Activated CD4-positive, alpha-beta T cell treated with anti-CD3 and anti-CD28 coated beads, Interleukin-2, Interleukin-4, amounts not matched to agents 100 ng/mL and 50 ng/mL, durations not matched to agents 16 hours and 8 hours (primary cell): ENCODE data around the gene C15orf61.

Source experiments
- DNase-seq: peaks from one replicate; pipeline ENCODE4 v3.0.0-alpha.2; 2020; ENCODE audit warnings: low spot score

C15orf61 gene

GRCh38 chr15:67521029-67521782, at the start of gene C15orf61:
TSS of gene C15orf61 (plus strand) at chr15:67521131. CDS start at chr15:67521249, 118 bp downstream.
- peak; percentile 82 for DNase-seq

GRCh38 chr15:67472957-67473356, 48.0 kb upstream of the C15orf61 start:
- no peak for DNase-seq

- DNase-seq, result no peak
These were observed 46.4 kb upstream of the C15orf61 start for GRCh38 chr15:67474405-67475110.

GRCh38 chr15:67479781-67480505, 41.0 kb upstream of the C15orf61 start:
- no peak for DNase-seq

- DNase-seq, result no peak
These were observed 40.2 kb upstream of the C15orf61 start for GRCh38 chr15:67480741-67481140.

- no peak for DNase-seq
These were observed 39.3 kb upstream of the C15orf61 start for GRCh38 chr15:67481680-67482079.

GRCh38 chr15:67495585-67495984, 25.3 kb upstream of the C15orf61 start:
- no peak for DNase-seq

GRCh38 chr15:67501177-67501835, 19.6 kb upstream of the C15orf61 start:
- DNase-seq, result no peak

GRCh38 chr15:67501836-67502461, 19.0 kb upstream of the C15orf61 start:
- no peak for DNase-seq

GRCh38 chr15:67504056-67504455, 16.9 kb upstream of the C15orf61 start:
- no peak for DNase-seq

GRCh38 chr15:67504796-67505195, 16.1 kb upstream of the C15orf61 start:
- no peak for DNase-seq

- DNase-seq, result no peak
These were observed 15.0 kb upstream of the C15orf61 start for GRCh38 chr15:67505675-67506572.

GRCh38 chr15:67506775-67507747, 13.9 kb upstream of the C15orf61 start:
- no peak for DNase-seq

GRCh38 chr15:67508407-67508806, 12.5 kb upstream of the C15orf61 start:
- DNase-seq, result no peak

- no peak for DNase-seq
These were observed 11.0 kb upstream of the C15orf61 start for GRCh38 chr15:67509918-67510317.

GRCh38 chr15:67510597-67511190, 10.2 kb upstream of the C15orf61 start:
- no peak for DNase-seq

- no peak for DNase-seq
These were observed 9.3 kb upstream of the C15orf61 start for GRCh38 chr15:67511606-67512005.

- DNase-seq, result no peak
These were observed 8.8 kb upstream of the C15orf61 start for GRCh38 chr15:67512140-67512539.
